H1 (cell line): ENCODE measurements around the gene COMMD8. TPM values are rescaled to one million over a fixed set of nuclear protein-coding genes. Genes with fewer than 3 reads are reported as not detected.
A peak's percentile ranks its signal among the peaks of the same experiment; 100 is the strongest.

Source experiments
- CTCF ChIA-PET: fragments of 300-600 bp; sonication (Branson Sonifier 250); formaldehyde crosslinking; loops from one replicate; lab custom pipeline; 2021; ENCODE audit not compliant: partially characterized antibody; lab: Charles Lee
- POLR2A ChIA-PET: fragments of 300-600 bp; sonication (Branson Sonifier 250); formaldehyde crosslinking; loops from one replicate; lab custom pipeline; 2021; ENCODE audit warnings: inconsistent platforms; ENCODE audit not compliant: partially characterized antibody; lab: Charles Lee
- DNase-seq, 2 experiments: peaks; one replicate each; pipeline versions ENCODE4 v3.0.0 to v3.0.0-alpha.2; 2010 to 2022; ENCODE audit warnings: low spot score in 2 of 2, low read depth in 1 of 2, mixed read lengths in 1 of 2
- FAIRE-seq: peaks from 2 replicates; lab custom pipeline; 2011; peaks lifted over from hg19 to GRCh38; lab: Jason Lieb, UNC
- H2AFZ ChIP-seq: 2 replicates; pipeline ENCODE4 v1.8.1; 2012; ENCODE audit warnings: low read length, inconsistent platforms
- H2AK5ac ChIP-seq: 2 replicates; pipeline ENCODE4 v1.6.1; 2013; ENCODE audit warnings: low read depth, low read length
- H2BK120ac ChIP-seq: replicated peaks from 2 replicates; pipeline ENCODE3; 2013; ENCODE audit warnings: low read depth, low read length, inconsistent platforms
- H2BK12ac ChIP-seq: 2 replicates; pipeline ENCODE4 v1.6.1; 2013; ENCODE audit warnings: low read depth, low read length
- H2BK15ac ChIP-seq: 2 replicates; pipeline ENCODE4 v1.6.1; 2013; ENCODE audit warnings: low read length
- H2BK20ac ChIP-seq: 2 replicates; pipeline ENCODE4 v1.6.1; 2013; ENCODE audit warnings: low read length
- H2BK5ac ChIP-seq: 2 replicates; pipeline ENCODE4 v1.6.1; 2013; ENCODE audit warnings: low read depth, low read length
- H3K14ac ChIP-seq: 2 replicates; pipeline ENCODE4 v1.6.1; 2013; ENCODE audit warnings: inconsistent platforms; ENCODE audit not compliant: insufficient read length
- H3K18ac ChIP-seq: 2 replicates; pipeline ENCODE4 v1.6.1; 2013; ENCODE audit warnings: low read length; ENCODE audit errors: extremely low read depth
- H3K23ac ChIP-seq: 2 replicates; pipeline ENCODE4 v1.6.1; 2013; ENCODE audit warnings: inconsistent platforms; ENCODE audit not compliant: insufficient read length
- H3K23me2 ChIP-seq: 2 replicates; pipeline ENCODE4 v1.6.1; 2013; ENCODE audit warnings: low read depth, low read length
- H3K27ac ChIP-seq: 2 replicates; pipeline ENCODE4 v1.6.1; 2011; ENCODE audit warnings: low read depth, low read length, inconsistent platforms
- H3K27me3 ChIP-seq, 4 experiments: replicated peaks in 1 of 4; 1 replicate in 1 of 4; 2 replicates in 3 of 4; pipeline versions ENCODE4 v1.6.1 to v1.8.1; 2011 to 2013; ENCODE audit warnings: low read length in 3 of 4, mild to moderate bottlenecking in 3 of 4, inconsistent platforms in 2 of 4, mixed read lengths in 2 of 4, moderate library complexity in 1 of 4; ENCODE audit not compliant: control insufficient read depth in 3 of 4, insufficient read depth in 3 of 4; ENCODE audit errors: extremely low read depth in 1 of 4
- H3K36me3 ChIP-seq, 4 experiments: 2 replicates each; pipeline versions ENCODE4 v1.6.1 to v1.8.1; 2011 to 2013; ENCODE audit warnings: mild to moderate bottlenecking in 4 of 4, low read length in 3 of 4, moderate library complexity in 2 of 4, control low read depth in 1 of 4, inconsistent platforms in 1 of 4; ENCODE audit not compliant: insufficient read depth in 4 of 4, control insufficient read depth in 2 of 4
- H3K4ac ChIP-seq: replicated peaks from 2 replicates; pipeline ENCODE3; 2013; ENCODE audit warnings: low read length, low read depth, mixed read lengths, inconsistent platforms; ENCODE audit not compliant: insufficient read length
- H3K4me1 ChIP-seq, 4 experiments: replicated peaks in 1 of 4; 1 replicate in 1 of 4; 2 replicates in 3 of 4; pipeline versions ENCODE4 v1.6.1 to v1.8.1; 2011 to 2013; ENCODE audit warnings: low read length in 3 of 4, inconsistent platforms in 2 of 4, mixed read lengths in 1 of 4; ENCODE audit not compliant: insufficient read depth in 4 of 4, control insufficient read depth in 3 of 4
- H3K4me2 ChIP-seq, 2 experiments: 2 replicates each; pipeline versions ENCODE4 v1.6.1 to v1.8.1; 2011 to 2013; ENCODE audit warnings: low read depth in 2 of 2, low read length in 2 of 2, control low read depth in 1 of 2, inconsistent platforms in 1 of 2, mild to moderate bottlenecking in 1 of 2; ENCODE audit not compliant: insufficient read depth in 1 of 2
- H3K4me3 ChIP-seq, 4 experiments: fragments of 200-600, 300-600 bp in 1 of 4; sonication (generic), shearing (Covaris generic), sonication (Bioruptor Twin) in 1 of 4; 2 replicates each; pipeline versions ENCODE4 v1.5.1 to v1.8.1; 2011 to 2016; ENCODE audit warnings: low read length in 4 of 4, low read depth in 3 of 4, control low read depth in 2 of 4, inconsistent platforms in 2 of 4, mild to moderate bottlenecking in 2 of 4, mixed read lengths in 1 of 4, moderate library complexity in 1 of 4; ENCODE audit not compliant: insufficient read depth in 2 of 4; ENCODE audit errors: extremely low read depth in 1 of 4
- H3K56ac ChIP-seq: replicated peaks from 2 replicates; pipeline ENCODE3; 2013; ENCODE audit warnings: low read depth, mild to moderate bottlenecking, mixed read lengths, low read length, inconsistent platforms; ENCODE audit not compliant: insufficient read length
- H3K79me1 ChIP-seq: 2 replicates; pipeline ENCODE4 v1.6.1; 2013; ENCODE audit warnings: low read depth, low read length, control low read depth
- H3K79me2 ChIP-seq, 2 experiments: 2 replicates each; pipeline versions ENCODE4 v1.6.1 to v1.8.1; 2012 to 2013; ENCODE audit warnings: low read length in 2 of 2, mild to moderate bottlenecking in 2 of 2, inconsistent platforms in 1 of 2; ENCODE audit not compliant: insufficient read depth in 2 of 2, control insufficient read depth in 1 of 2
- H3K9ac ChIP-seq, 4 experiments: replicated peaks in 1 of 4; 1 replicate in 1 of 4; 2 replicates in 3 of 4; pipeline versions ENCODE4 v1.6.1 to v1.8.1; 2011 to 2013; ENCODE audit warnings: low read depth in 3 of 4, low read length in 3 of 4, control low read depth in 2 of 4, mild to moderate bottlenecking in 2 of 4, moderate library complexity in 2 of 4, inconsistent platforms in 1 of 4; ENCODE audit errors: extremely low read depth in 1 of 4
- H3K9me3 ChIP-seq, 2 experiments: 2 replicates each; pipeline versions ENCODE4 v1.6.1 to v1.8.1; 2012 to 2013; ENCODE audit warnings: mild to moderate bottlenecking in 2 of 2, moderate library complexity in 2 of 2, control low read depth in 1 of 2, inconsistent platforms in 1 of 2, low read depth in 1 of 2, low read length in 1 of 2, mixed read lengths in 1 of 2; ENCODE audit not compliant: insufficient read depth in 2 of 2
- H4K20me1 ChIP-seq, 2 experiments: replicated peaks in 1 of 2; 2 replicates each; pipeline versions ENCODE3 to v1.8.1; 2011 to 2013; ENCODE audit warnings: inconsistent platforms in 2 of 2, low read length in 2 of 2, mild to moderate bottlenecking in 1 of 2; ENCODE audit not compliant: insufficient read depth in 2 of 2, control insufficient read depth in 1 of 2
- H4K5ac ChIP-seq: 2 replicates; pipeline ENCODE4 v1.6.1; 2013; ENCODE audit warnings: low read length, low read depth, mixed read lengths, inconsistent platforms; ENCODE audit not compliant: insufficient read length
- H4K8ac ChIP-seq: 2 replicates; pipeline ENCODE4 v1.8.0; 2013; ENCODE audit warnings: mild to moderate bottlenecking, moderate library complexity, low read length, inconsistent platforms; ENCODE audit not compliant: insufficient read depth; ENCODE audit errors: extremely low read depth
- H4K91ac ChIP-seq: replicated peaks from 2 replicates; pipeline ENCODE3; 2013; ENCODE audit warnings: low read length, mixed read lengths, inconsistent platforms; ENCODE audit not compliant: insufficient read length
- GABPA ChIP-seq: IDR thresholded peaks from 2 replicates; pipeline ENCODE4 v1.6.1; 2011; ENCODE audit warnings: mild to moderate bottlenecking, low read length, moderate library complexity, borderline replicate concordance; ENCODE audit not compliant: insufficient read depth
- KDM1A ChIP-seq: fragments of 200-600, 300-600 bp; sonication (generic); IDR thresholded peaks from 2 replicates; pipeline ENCODE4 v1.7.1; 2016; ENCODE audit warnings: mild to moderate bottlenecking, low read length, borderline replicate concordance
- POLR2AphosphoS5 ChIP-seq: IDR thresholded peaks from 2 replicates; pipeline ENCODE4 v1.6.1; 2011; ENCODE audit warnings: low read depth, low read length
- WGBS, 2 experiments: shearing (Covaris generic) in 1 of 2; methylation state at CpG; one replicate each; pipeline versions ENCODE4 v1.1.6 to v1.1.7; 2013 to 2015; ENCODE audit warnings: low lambda C conversion rate in 2 of 2, mixed read lengths in 2 of 2, inconsistent platforms in 1 of 2, low coverage in 1 of 2, missing lambda C conversion rate in 1 of 2; ENCODE audit not compliant: insufficient replicate concordance in 2 of 2, insufficient coverage in 1 of 2, insufficient read length in 1 of 2; ENCODE audit errors: extremely low coverage in 1 of 2, missing lambda C conversion rate in 1 of 2; 5-methylcytosine and 5-hydroxymethylcytosine counted together
- polyA plus RNA-seq, 7 experiments: library from polyadenylated mRNA; depleted of rRNA in 3 of 7; stranded (reverse) in 5 of 7; unstranded in 2 of 7; fragments of >200 nt in 5 of 7; fragments of 200-250 nt in 2 of 7; gene quantifications; 1 replicate in 5 of 7; 2 replicates in 1 of 7; 4 replicates in 1 of 7; pipeline versions ENCODE4 v1.2.1 to v1.2.3, GENCODE V29; 2011 to 2013; ENCODE audit warnings: missing spikeins in 2 of 7, mixed read lengths in 2 of 7
- total RNA-seq: library from RNA; stranded (reverse); fragmentation: NEBNext Ultra II Directional; extraction: Animal tissue kit (Norgen Biotek cat#: 25700); gene quantifications from 2 replicates; pipeline ENCODE4 v1.2.1, GENCODE V29; 2021

Gene COMMD8
- total and polyA plus RNA-seq, 2 of the 8 experiments (the other 6 are each of a cell fraction or from before 2014, with no cell fraction given), result 1.6 to 7.2 TPM

- 8% methylated on average over 14 of the region's 14 CpGs; no CpG with 5 or more reads in 1 of the 2 experiments for WGBS, 2 experiments
Measured at GRCh38 chr4:47485768-47486167, 22.3 kb upstream of the COMMD8 start.

More at GRCh38 chr4:47485768-47486167, 22.3 kb upstream of the COMMD8 start:
- Histone ChIP-seq H3K79me2 (no peaks in the 10 kb centered on the region), H3K4me2 (peak overlapping the region; percentile 70 to 77), H3K9ac (peak overlapping the region in 1 of 4 experiments; percentile 49; a peak in 2 of 7 replicates), H3K18ac (no peak overlapping the region), H4K8ac (no peak overlapping the region), H3K23ac (no peak overlapping the region), H3K4ac (no peak overlapping the region), H3K27me3 (no peaks in the 10 kb centered on the region; a peak in 1 of 7 replicates), H2BK5ac (no peak overlapping the region), H2BK120ac (no peak overlapping the region), H2BK20ac (no peak overlapping the region), H2BK15ac (no peak overlapping the region), H3K14ac (no peak overlapping the region), H2AFZ (peak overlapping the region; percentile 97), H3K9me3 (no peaks in the 10 kb centered on the region), H3K4me3 (peak overlapping the region; percentile 74 to 92 (median 84)), H3K56ac (no peak overlapping the region), H2AK5ac (no peak overlapping the region), H3K36me3 (no peaks in the 10 kb centered on the region), H4K91ac (no peak overlapping the region), H3K4me1 (no peaks in the 10 kb centered on the region), H2BK12ac (no peak overlapping the region), H4K5ac (no peak overlapping the region), H4K20me1 (no peaks in the 10 kb centered on the region), H3K27ac (no peak overlapping the region), H3K23me2 (no peaks in the 10 kb centered on the region), H3K79me1 (no peaks in the 10 kb centered on the region)
- CTCF ChIA-PET, result interaction anchor here (0.8 kb wide), 1 partner anchor 432 kb away, joined by 3 read pairs; no protein-coding TSS in a partner anchor
- FAIRE-seq, result no peak
- no peak for TF ChIP-seq POLR2AphosphoS5
- TF ChIP-seq KDM1A, result no peak
- no peak for TF ChIP-seq GABPA
- POLR2A ChIA-PET, result interaction anchor here (1.0 to 1.1 kb wide), 2 partner anchors 15 to 23 kb away, joined by 3 to 4 read pairs; partner anchors contain the start of gene COMMD8
- no peak for DNase-seq
